ENCODE data around the gene XKR7. TPM values are rescaled to one million over a fixed set of nuclear protein-coding genes. Genes with fewer than 3 reads are reported as not detected.

Gene XKR7
- total and polyA plus RNA-seq, 10 of the 15 experiments (the other 5 are each of a cell fraction or from before 2014, with no cell fraction given) = not detected

GRCh38 chr20:32050851-32051556 lies 83.1 kb downstream of the XKR7 start (continued):
- TF ChIP-seq E2F8 (IDR thresholded peaks at IDR 0.05; ENCODE audit: low read depth, partially characterized antibody) (no peak), MEF2A (IDR thresholded peaks at IDR 0.05; ENCODE audit: insufficient read depth, low read depth, low read length) (no peak), PBX3 (IDR thresholded peaks at IDR 0.05; ENCODE audit: insufficient replicate concordance, low read depth, low read length) (no peak), CBFB (IDR thresholded peaks at IDR 0.05; ENCODE audit: low read depth) (no peak), ZSCAN29 (IDR thresholded peaks at IDR 0.05) (no peak), REST (IDR thresholded peaks at IDR 0.05; ENCODE audit: low read depth, low read length) (no peak), IKZF2 (IDR thresholded peaks at IDR 0.05) (peak; percentile 67 to 72; a peak in 3 of 4 replicates), TCF7 (IDR thresholded peaks at IDR 0.05; ENCODE audit: borderline replicate concordance) (no peak), EP300 (IDR thresholded peaks at IDR 0.05; ENCODE audit: borderline replicate concordance in 1 of 2, control insufficient read depth in 1 of 2, low read depth in 2 of 2, low read length in 2 of 2) (no peak), SP1 (IDR thresholded peaks at IDR 0.05; ENCODE audit: low read depth, low read length) (no peak), HDAC6 (IDR thresholded peaks at IDR 0.05; ENCODE audit: unreplicated experiment) (no peak), EED (IDR thresholded peaks at IDR 0.05; ENCODE audit: low read depth) (peak; percentile 55), TCF12 (IDR thresholded peaks at IDR 0.05; ENCODE audit: low read depth, low read length) (no peak), POU2F2 (IDR thresholded peaks at IDR 0.05; ENCODE audit: borderline replicate concordance, low read depth, low read length) (no peak), FOXK2 (IDR thresholded peaks at IDR 0.05) (no peak), ZBTB4 (CRISPR knock-in tag; IDR thresholded peaks at IDR 0.05) (no peak), ETV6 (conservative IDR thresholded peaks at IDR 0.05 in 1 of 2, IDR thresholded peaks at IDR 0.05 in 1 of 2; ENCODE audit: borderline replicate concordance in 1 of 2, low read depth in 1 of 2) (no peak)

Data from GM12878 (cell line).